K562 (cell line): ENCODE measurements around the gene PTPN20. TPM values are rescaled to one million over a fixed set of nuclear protein-coding genes. Genes with fewer than 3 reads are reported as not detected.
A peak's percentile ranks its signal among the peaks of the same experiment; 100 is the strongest.
"Not testable (repeated sequence)": the region's sequence is repeated elsewhere in the genome, so short reads cannot be mapped to it uniquely, and the experiment has no call there.

Source experiments
- ATAC-seq: fragments of 200-7000 bp; cut with Tn5 transposase; 3 replicates; pipeline ENCODE4 v1.9.1; 2020; ENCODE audit warnings: moderate library complexity
- Bru-seq: library from RNA; stranded (reverse); fragments of 400-500 nt; gene quantifications from one replicate; lab custom pipeline; 2021; lab: Mats Ljungman, UMichigan
- BruChase-seq, 2 experiments: library from RNA; stranded (reverse); fragments of 400-500 nt; gene quantifications; one replicate each; lab custom pipeline; 2021; lab: Mats Ljungman, UMichigan
- BruUV-seq: library from RNA; stranded (reverse); fragments of 400-500 nt; replicated peaks from 2 replicates; lab custom pipeline; 2021; lab: Mats Ljungman, UMichigan
- CTCF ChIA-PET: fragments of 300-600 bp; formaldehyde crosslinking; extraction: SDS; loops from one replicate; lab custom pipeline; 2021; ENCODE audit warnings: low intra/inter-chr PET ratio; lab: Yijun Ruan, JAX
- POLR2A ChIA-PET: fragments of 300-600, 350-650 bp; sonication (Branson Sonifier 250); formaldehyde crosslinking; extraction: SDS; loops from one replicate; lab custom pipeline; 2021; ENCODE audit warnings: antibody characterized with exemption, inconsistent platforms; lab: Yijun Ruan, JAX
- DNase-seq, 4 experiments: peaks; one replicate each; pipeline versions ENCODE4 v3.0.0 to v3.0.0-alpha.2; 2011 to 2018; ENCODE audit warnings: low spot score in 3 of 4, mixed read lengths in 3 of 4; ENCODE audit errors: extremely low read depth in 1 of 4
- FAIRE-seq: peaks from 2 replicates; lab custom pipeline; 2011; peaks lifted over from hg19 to GRCh38; lab: Jason Lieb, UNC
- H2AFZ ChIP-seq: 2 replicates; pipeline ENCODE4 v1.6.0; 2011; ENCODE audit warnings: low read depth, low read length, control low read depth, inconsistent platforms
- H3K27ac ChIP-seq: fragments of 200-600 bp; 3 replicates; pipeline ENCODE4 v1.8.0; 2011; ENCODE audit warnings: low read depth, mild to moderate bottlenecking, control low read depth, inconsistent platforms, low read length, moderate library complexity, mixed read lengths; ENCODE audit errors: extremely low read depth
- H3K27me3 ChIP-seq, 2 experiments: fragments of 300-600 bp in 1 of 2; 2 replicates in 1 of 2; 3 replicates in 1 of 2; pipeline versions ENCODE4 v1.6.0 to v1.8.0; 2011; ENCODE audit warnings: inconsistent platforms in 2 of 2, low read length in 2 of 2, mild to moderate bottlenecking in 1 of 2, mixed read lengths in 1 of 2, moderate library complexity in 1 of 2; ENCODE audit not compliant: control insufficient read depth in 2 of 2, insufficient read depth in 2 of 2
- H3K36me3 ChIP-seq: fragments of 300-600 bp; 3 replicates; pipeline ENCODE4 v1.8.0; 2011; ENCODE audit warnings: mild to moderate bottlenecking, low read length, inconsistent platforms; ENCODE audit not compliant: control insufficient read depth, insufficient read depth
- H3K4me1 ChIP-seq, 2 experiments: fragments of 200-600 bp in 1 of 2; replicated peaks in 1 of 2; 2 replicates in 1 of 2; 3 replicates in 1 of 2; pipeline versions ENCODE4 v1.5.1 to v1.8.0; 2011; ENCODE audit warnings: inconsistent platforms in 2 of 2, low read length in 2 of 2, mild to moderate bottlenecking in 1 of 2, mixed read lengths in 1 of 2, moderate library complexity in 1 of 2; ENCODE audit not compliant: control insufficient read depth in 2 of 2, insufficient read depth in 2 of 2
- H3K4me2 ChIP-seq: 2 replicates; pipeline ENCODE4 v1.6.1; 2011; ENCODE audit warnings: low read length, control low read depth, inconsistent platforms, mixed read lengths; ENCODE audit not compliant: insufficient read depth
- H3K4me3 ChIP-seq: fragments of 200-600 bp; sonication (generic), shearing (Covaris generic); 2 replicates; pipeline ENCODE4 v1.5.1; 2016; ENCODE audit warnings: control low read depth, inconsistent platforms
- H3K79me2 ChIP-seq: fragments of 200-600 bp; 3 replicates; pipeline ENCODE4 v1.8.0; 2011; ENCODE audit warnings: low read length, inconsistent platforms; ENCODE audit not compliant: control insufficient read depth, insufficient read depth
- H3K9ac ChIP-seq, 2 experiments: 2 replicates each; pipeline versions ENCODE4 v1.6.0 to v1.6.1; 2011; ENCODE audit warnings: low read depth in 2 of 2, low read length in 2 of 2, control low read depth in 1 of 2, inconsistent platforms in 1 of 2, mild to moderate bottlenecking in 1 of 2, mixed read lengths in 1 of 2; ENCODE audit not compliant: insufficient read depth in 1 of 2
- H3K9me1 ChIP-seq: one replicate; pipeline ENCODE4 v1.6.0; 2011; ENCODE audit warnings: inconsistent platforms, mild to moderate bottlenecking, low read length, moderate library complexity; ENCODE audit not compliant: control insufficient read depth, insufficient read depth
- H3K9me3 ChIP-seq: replicated peaks from 2 replicates; pipeline ENCODE4 v1.5.1; 2011; ENCODE audit warnings: low read depth, low read length, inconsistent platforms; ENCODE audit not compliant: control insufficient read depth, insufficient read depth
- H4K20me1 ChIP-seq: replicated peaks from 2 replicates; pipeline ENCODE4 v1.6.1; 2011; ENCODE audit warnings: low read length, inconsistent platforms, mixed read lengths; ENCODE audit not compliant: control insufficient read depth, insufficient read depth
- NRF1 ChIP-seq, 2 experiments: fragments of 450-650 bp; IDR thresholded peaks in 1 of 2; conservative IDR thresholded peaks in 1 of 2; 2 replicates each; pipeline ENCODE4 v1.6.1; 2014; ENCODE audit warnings: mild to moderate bottlenecking in 2 of 2
- WGBS: fragments of 100-300 bp; shearing (Covaris generic); methylation state at CpG from one replicate; pipeline ENCODE4 v1.1.6; 2016; ENCODE audit warnings: low coverage, mixed read lengths; ENCODE audit not compliant: insufficient coverage; ENCODE audit errors: missing lambda C conversion rate; 5-methylcytosine and 5-hydroxymethylcytosine counted together
- in situ Hi-C: fragments of 300-500 bp; cut with MboI; formaldehyde crosslinking; loops from 4 replicates; pipeline ENCODE4 v1.15.0; 2018; ENCODE audit warnings: inconsistent platforms, mixed read lengths
- intact Hi-C: fragments of 100-400 bp; cut with micrococcal nuclease; formaldehyde crosslinking; loops from 2 replicates; pipeline ENCODE4 v1.14.2; 2022
- long read RNA-seq, 3 experiments: library from polyadenylated mRNA in 2 of 3; library from RNA in 1 of 3; unstranded in 2 of 3; stranded (forward) in 1 of 3; transcript quantifications; one replicate each; pipeline ENCODE4 v2.0.0, GENCODE V29; 2019 to 2022
- polyA minus RNA-seq, 3 experiments: library from RNA; depleted of rRNA, polyadenylated mRNA; stranded (reverse); fragments of >200 nt; gene quantifications; 2 replicates each; pipeline ENCODE4 v1.2.3, GENCODE V29; 2011
- polyA plus RNA-seq, 8 experiments: library from polyadenylated mRNA; depleted of rRNA in 4 of 8; stranded (reverse) in 5 of 8; unstranded in 3 of 8; fragments of >200 nt; fragmentation: Nextera tagmentation in 2 of 8; fragmentation: Illumina TruSeq in 1 of 8; extraction: Ambion mirVana in 2 of 8; extraction: Trizol in 1 of 8; gene quantifications; 2 replicates each; pipeline versions ENCODE4 v1.2.1 to v1.2.3, GENCODE V29; 2011 to 2014; ENCODE audit warnings: inconsistent platforms in 1 of 8, missing spikeins in 1 of 8
- total RNA-seq, 7 experiments: library from RNA; depleted of rRNA in 6 of 7; stranded (reverse); fragments of >200 nt in 6 of 7; fragmentation: Illumina TruSeq in 2 of 7; extraction: Trizol in 2 of 7; gene quantifications; 2 replicates each; pipeline versions ENCODE4 v1.2.1 to v1.2.3, GENCODE V29; 2011 to 2021; ENCODE audit warnings: low replicate concordance in 1 of 7

Gene PTPN20
- total RNA-seq (2011; cell fraction: chromatin; rRNA removed; ENCODE audit: low replicate concordance) = not detected in 2 replicates
- not detected in 2 replicates for total RNA-seq (2011; cell fraction: nucleolus; rRNA removed)
- not detected in 2 replicates for total RNA-seq (2011; cell fraction: nucleoplasm; rRNA removed)
- total RNA-seq (2014; rRNA removed) (not detected in 2 replicates), total RNA-seq (2014; rRNA removed; fragmentation: Illumina TruSeq; extraction: Trizol) (0.35 TPM in 1 of 2 replicates, not detected in the other), total RNA-seq (2015; rRNA removed; fragmentation: Illumina TruSeq; extraction: Trizol) (0.11 and 0.18 TPM in 2 replicates), total RNA-seq (2021) (not detected in 2 replicates), polyA plus RNA-seq (2011; rRNA removed) (0.03 TPM in 1 of 2 replicates, not detected in the other), polyA plus RNA-seq (2014; fragmentation: Illumina TruSeq; extraction: Trizol) (not detected in 2 replicates), polyA plus RNA-seq (2014; fragmentation: Nextera tagmentation; extraction: Ambion mirVana) (under 1 TPM; 0.03 to 0.10 TPM), polyA plus RNA-seq (2014; rRNA removed) (0.80 TPM in 1 of 2 replicates, not detected in the other), polyA minus RNA-seq (2011; rRNA and poly(A)+ RNA removed) (0.18 TPM in 1 of 2 replicates, not detected in the other), Bru-seq, nascent RNA (percentile 4 among the genes with signal in this experiment), BruChase-seq, experiment 1, labeled RNA remaining after a 2-hour chase (percentile 14 among the genes with signal in this experiment), BruChase-seq, experiment 2, labeled RNA remaining after a 6-hour chase (percentile 20 among the genes with signal in this experiment)
- polyA plus RNA-seq (2011; cell fraction: cytosol; rRNA removed) = not detected in 2 replicates
- 0.08 and 0.24 TPM in 2 replicates for polyA plus RNA-seq (2011; cell fraction: nucleus; rRNA removed)
- 0.13 and 0.14 TPM in 2 replicates for polyA plus RNA-seq (2012)
- not detected in 2 replicates for polyA minus RNA-seq (2011; cell fraction: cytosol; rRNA and poly(A)+ RNA removed)
- polyA minus RNA-seq (2011; cell fraction: nucleus; rRNA and poly(A)+ RNA removed) = not detected in 2 replicates
- long read RNA-seq, experiment 1 = 0 reads
- long read RNA-seq, experiment 2 = 0 reads
- long read RNA-seq, experiment 3 = 0 reads

GRCh38 chr10:46911144-46911876 lies at the start of gene PTPN20:
Gene PTPN20 (plus strand): TSS chr10:46911428. CDS start chr10:46932500, 21,072 bp downstream.
- H2AFZ ChIP-seq = not testable (repeated sequence)

GRCh38 chr10:46869716-46870115 lies 41.5 kb upstream of the PTPN20 start:
- H3K4me3 ChIP-seq, H3K36me3 ChIP-seq, H2AFZ ChIP-seq, BruUV-seq, CTCF ChIA-PET, H3K79me2 ChIP-seq, intact Hi-C loops, H3K27me3 ChIP-seq, H3K9me3 ChIP-seq, H3K9me1 ChIP-seq, H3K9ac ChIP-seq, FAIRE-seq, H4K20me1 ChIP-seq, POLR2A ChIA-PET, ATAC-seq, H3K4me1 ChIP-seq, H3K27ac ChIP-seq, DNase-seq, H3K4me2 ChIP-seq: not testable (repeated sequence)
- in situ Hi-C loops = loop anchor here (10.0 kb wide), 1 partner anchor 1315 kb away; no protein-coding TSS in a partner anchor

More at GRCh38 chr10:46911144-46911876, at the start of gene PTPN20:
- POLR2A ChIA-PET, H3K4me2 ChIP-seq, H4K20me1 ChIP-seq, intact Hi-C loops: not testable (repeated sequence)
- TF ChIP-seq NRF1 (conservative IDR thresholded peaks at IDR 0.05 in 1 of 2, IDR thresholded peaks at IDR 0.05 in 1 of 2) = peak; percentile 74 to 78
- TF ChIP-seq, all 486 proteins: peak for 1; not testable (repeated sequence) for 485
- H3K36me3 ChIP-seq, H3K27ac ChIP-seq, H3K4me1 ChIP-seq, H3K27me3 ChIP-seq, H3K79me2 ChIP-seq, H3K9ac ChIP-seq, CTCF ChIA-PET, H3K9me1 ChIP-seq, BruUV-seq, in situ Hi-C loops, H3K4me3 ChIP-seq, FAIRE-seq, DNase-seq, H3K9me3 ChIP-seq: not testable (repeated sequence)
- ATAC-seq = peak; percentile 77
- 19% methylated on average over 20 of the region's 50 CpGs for WGBS

- H3K4me1 ChIP-seq, H3K9me3 ChIP-seq, H3K4me3 ChIP-seq, BruUV-seq, DNase-seq, H3K79me2 ChIP-seq, FAIRE-seq, H3K27me3 ChIP-seq, H3K36me3 ChIP-seq, H3K9me1 ChIP-seq, H3K27ac ChIP-seq, POLR2A ChIA-PET, H3K4me2 ChIP-seq, ATAC-seq, H3K9ac ChIP-seq, CTCF ChIA-PET, H4K20me1 ChIP-seq, H2AFZ ChIP-seq, intact Hi-C loops: not testable (repeated sequence)
- in situ Hi-C loops = loop anchor here (10.0 kb wide), 1 partner anchor 1313 kb away; no protein-coding TSS in a partner anchor
- WGBS = 27% methylated on average over 3 of the region's 4 CpGs
Measured at GRCh38 chr10:46871583-46871982, 39.6 kb upstream of the PTPN20 start.
